Astrocyte of the spinal cord (primary cell): ENCODE measurements around the gene CHML.

ENCODE experiments used
- DNase-seq: peaks from one replicate; pipeline ENCODE4 v3.0.0; 2011; ENCODE audit warnings: low read depth, low spot score
- H3K4me3 ChIP-seq: 2 replicates; pipeline ENCODE4 v1.5.1; 2011; ENCODE audit warnings: low read depth, mild to moderate bottlenecking, low read length, moderate library complexity
- in situ Hi-C: cut with HindIII; loops from 2 replicates; pipeline ENCODE4 v1.10.0; 2017; ENCODE audit warnings: low sequenced_read_pairs
- TF ChIP-seq, protein P1 (sequence below): IDR thresholded peaks from 2 replicates; pipeline ENCODE4 v1.5.1; 2012; ENCODE audit warnings: low read depth, mild to moderate bottlenecking, low read length, inconsistent platforms

The CHML gene

DNA sequence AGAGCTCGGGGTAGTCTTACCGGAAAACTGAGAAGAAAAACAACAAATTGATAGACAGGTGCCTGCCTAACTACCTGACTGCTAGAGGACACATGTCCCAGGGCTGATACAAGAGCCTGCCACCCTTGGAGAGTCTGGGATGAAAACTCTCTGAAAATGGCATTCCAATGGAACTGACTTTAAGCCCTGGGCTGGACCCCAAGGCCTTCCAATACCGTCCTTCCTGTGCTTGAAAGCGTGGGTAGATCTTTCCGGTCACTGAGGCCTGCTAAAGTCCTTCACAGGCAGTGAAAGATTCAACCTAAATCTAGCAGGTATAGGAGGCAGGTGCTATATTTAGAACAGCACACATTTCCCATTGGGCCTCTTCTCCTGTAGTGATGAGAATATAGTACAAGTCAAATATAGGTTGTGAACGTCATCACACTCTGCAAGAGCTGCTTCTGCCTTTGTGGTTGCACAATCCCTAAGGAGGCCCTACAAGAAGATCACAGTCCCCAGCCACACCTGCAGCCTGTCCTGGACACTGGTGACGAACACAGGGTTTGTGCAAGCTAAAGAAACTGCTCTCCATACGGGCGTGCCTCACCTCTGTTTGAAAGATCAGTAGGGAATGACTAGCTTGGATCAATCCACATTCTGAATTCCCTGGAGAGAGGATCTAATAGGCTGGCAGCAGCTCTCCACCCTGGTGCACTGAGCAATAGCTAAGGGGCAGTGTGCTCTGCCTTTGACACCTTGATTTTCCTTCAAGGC is 876 bp upstream of the CHML start:
- in situ Hi-C loops = no loop called here
- TF ChIP-seq, protein P1, sequence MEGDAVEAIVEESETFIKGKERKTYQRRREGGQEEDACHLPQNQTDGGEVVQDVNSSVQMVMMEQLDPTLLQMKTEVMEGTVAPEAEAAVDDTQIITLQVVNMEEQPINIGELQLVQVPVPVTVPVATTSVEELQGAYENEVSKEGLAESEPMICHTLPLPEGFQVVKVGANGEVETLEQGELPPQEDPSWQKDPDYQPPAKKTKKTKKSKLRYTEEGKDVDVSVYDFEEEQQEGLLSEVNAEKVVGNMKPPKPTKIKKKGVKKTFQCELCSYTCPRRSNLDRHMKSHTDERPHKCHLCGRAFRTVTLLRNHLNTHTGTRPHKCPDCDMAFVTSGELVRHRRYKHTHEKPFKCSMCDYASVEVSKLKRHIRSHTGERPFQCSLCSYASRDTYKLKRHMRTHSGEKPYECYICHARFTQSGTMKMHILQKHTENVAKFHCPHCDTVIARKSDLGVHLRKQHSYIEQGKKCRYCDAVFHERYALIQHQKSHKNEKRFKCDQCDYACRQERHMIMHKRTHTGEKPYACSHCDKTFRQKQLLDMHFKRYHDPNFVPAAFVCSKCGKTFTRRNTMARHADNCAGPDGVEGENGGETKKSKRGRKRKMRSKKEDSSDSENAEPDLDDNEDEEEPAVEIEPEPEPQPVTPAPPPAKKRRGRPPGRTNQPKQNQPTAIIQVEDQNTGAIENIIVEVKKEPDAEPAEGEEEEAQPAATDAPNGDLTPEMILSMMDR = no peak
- H3K4me3 ChIP-seq = no peak overlapping the region
- DNase-seq = no peak

DNA sequence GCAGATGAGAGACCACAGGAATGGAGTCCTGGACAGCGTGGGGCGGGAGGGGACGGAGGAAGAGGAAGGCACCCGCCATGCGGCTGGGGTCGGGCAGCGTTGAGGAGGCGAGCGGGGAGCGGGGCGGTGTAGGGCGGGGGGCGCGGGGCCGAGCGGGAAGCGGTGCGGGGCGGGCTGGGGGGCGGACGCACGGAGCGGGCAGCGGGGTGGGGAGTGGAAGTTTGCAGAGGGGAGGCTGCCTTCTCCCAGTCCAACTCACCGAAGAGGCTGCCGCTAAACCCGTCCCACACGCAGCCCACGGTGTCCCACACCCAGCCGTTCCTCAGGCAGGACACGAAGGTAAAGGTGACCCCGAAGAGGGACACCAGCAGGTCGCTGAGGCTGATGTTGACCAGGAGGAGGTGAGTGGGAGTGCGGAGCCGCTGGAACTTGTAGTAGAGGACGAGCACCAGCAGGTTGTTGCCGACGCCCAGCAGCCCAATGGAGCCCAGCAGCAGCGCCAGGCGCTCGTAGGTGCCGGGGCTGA is 483 bp downstream of the CHML start:
- peak overlapping the region; percentile 92 for H3K4me3 ChIP-seq
- peak; percentile 52 for DNase-seq
- in situ Hi-C loops = no loop called here
- TF ChIP-seq, protein P1 = no peak

DNA sequence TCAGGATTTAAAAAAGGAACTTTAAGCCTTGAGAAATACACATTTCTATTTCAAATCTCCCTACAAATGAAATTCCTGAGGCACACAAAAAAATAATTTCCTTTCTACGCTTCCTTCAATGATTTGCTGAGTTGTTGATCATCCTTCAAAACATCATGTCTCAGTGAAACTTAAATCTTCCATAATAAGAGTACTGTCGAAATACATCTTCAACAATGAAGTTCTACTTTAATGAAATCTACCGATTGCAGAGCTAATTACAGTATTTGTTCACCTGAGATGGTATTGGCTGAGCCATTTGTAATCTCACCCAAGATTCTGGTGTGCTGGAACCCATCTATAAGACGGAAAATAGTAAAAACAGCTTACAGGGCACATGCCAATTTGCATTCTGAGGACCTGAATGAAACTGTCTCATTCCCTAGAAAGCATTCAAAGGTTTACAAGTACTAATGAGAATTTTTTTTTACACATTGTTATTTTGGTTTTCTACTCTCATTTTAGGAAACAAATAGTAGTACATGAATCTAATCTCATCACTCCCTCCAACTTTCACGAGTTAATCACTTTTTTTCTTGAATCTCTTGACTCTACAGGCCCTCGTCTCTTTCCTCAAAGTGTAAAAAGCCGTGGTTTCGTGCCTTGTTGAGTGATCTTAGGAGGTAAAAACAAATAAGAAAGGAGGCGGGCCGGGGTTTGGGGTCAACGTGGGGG is 1.1 kb downstream of the CHML start:
- in situ Hi-C loops = no loop called here
- TF ChIP-seq, protein P1 = no peak
- no peak for DNase-seq
- H3K4me3 ChIP-seq = peak overlapping the region; percentile 92

DNA sequence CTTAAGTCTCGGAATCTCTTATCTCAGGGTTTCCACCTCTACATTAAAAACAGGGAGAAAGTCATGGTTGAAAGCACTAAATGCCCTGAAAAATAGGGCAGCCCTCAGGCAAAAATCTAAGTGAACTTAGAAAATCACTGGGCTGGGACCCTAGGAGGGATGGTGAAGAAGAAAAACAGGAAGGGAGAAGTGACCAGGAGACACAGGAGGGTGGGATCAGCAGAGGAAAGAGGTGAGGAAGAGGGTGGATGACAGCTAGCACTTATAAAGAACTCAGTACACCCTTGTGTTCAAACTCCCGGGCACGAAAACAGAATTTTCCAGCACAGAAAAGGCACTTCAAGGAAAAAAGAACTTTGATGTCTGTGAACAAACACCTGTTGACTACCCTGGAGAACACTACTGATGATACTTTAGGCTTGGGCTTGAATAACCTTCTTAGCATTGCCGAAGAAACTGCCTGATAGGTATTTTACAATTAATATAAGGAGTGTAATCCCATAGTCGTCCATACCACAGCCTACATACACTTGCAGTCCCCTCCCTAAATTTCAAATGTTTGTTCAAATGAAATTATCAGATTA is 2.0 kb downstream of the CHML start:
- TF ChIP-seq, protein P1 = no peak
- in situ Hi-C loops = no loop called here
- peak overlapping the region; percentile 1 for H3K4me3 ChIP-seq
- DNase-seq = no peak

DNA sequence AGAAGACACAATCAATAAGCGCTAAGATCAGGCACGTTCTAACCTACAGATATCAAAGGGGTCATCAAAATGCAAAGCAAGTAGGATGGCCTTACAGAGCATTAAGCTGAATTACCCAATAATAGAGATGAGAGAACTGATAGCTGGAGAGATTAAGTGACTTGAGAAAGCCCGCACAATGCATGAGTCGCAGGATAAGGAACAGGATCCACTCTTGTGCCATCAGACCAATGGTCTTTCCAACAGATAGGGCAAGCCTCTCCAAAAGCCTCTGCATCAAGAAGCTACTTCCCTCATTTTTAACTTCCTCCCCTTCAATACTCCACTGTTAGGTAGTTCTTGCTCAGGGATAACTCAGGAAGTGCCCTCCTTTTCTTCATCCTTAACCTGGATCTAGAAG is 2.6 kb downstream of the CHML start:
- no peak overlapping the region for H3K4me3 ChIP-seq

DNA sequence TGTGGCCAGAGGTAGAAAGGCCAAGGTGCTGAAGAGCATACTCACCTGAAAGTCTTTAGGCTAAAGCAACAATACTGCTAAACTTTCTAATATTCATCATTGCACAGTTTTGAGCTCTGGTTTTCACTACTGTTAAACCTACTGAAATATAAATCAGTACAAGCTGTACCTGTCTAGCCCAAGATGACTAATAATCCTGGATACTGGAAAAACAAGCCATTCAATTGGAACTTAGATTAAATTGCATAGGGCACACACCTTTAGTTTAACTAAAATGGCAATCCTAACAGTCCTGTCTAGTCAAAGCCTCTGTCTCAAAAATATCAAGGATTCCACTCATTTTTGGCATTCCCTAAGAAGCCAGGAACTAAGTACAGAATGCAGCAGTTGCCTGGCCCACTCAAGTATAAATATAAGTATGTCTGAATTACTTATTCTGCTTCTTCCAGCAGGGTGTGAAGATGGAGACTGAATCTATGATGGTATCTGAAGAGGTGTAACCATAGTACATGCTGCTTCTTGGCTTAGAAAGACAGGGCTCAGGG is 3.1 kb downstream of the CHML start:
- H3K4me3 ChIP-seq = no peak overlapping the region
- in situ Hi-C loops = no loop called here
- TF ChIP-seq, protein P1 = no peak
- DNase-seq = no peak

More for the DNA sequence above, 2.6 kb downstream of the CHML start:
- DNase-seq = no peak
- in situ Hi-C loops = no loop called here
- TF ChIP-seq, protein P1 = no peak
